Measurements from ENCODE around the gene RHOF. TPM values are rescaled to one million over a fixed set of nuclear protein-coding genes. Genes with fewer than 3 reads are reported as not detected.
A peak's percentile ranks its signal among the peaks of the same experiment; 100 is the strongest.
"Not testable (repeated sequence)": the region's sequence is repeated elsewhere in the genome, so short reads cannot be mapped to it uniquely, and the experiment has no call there.

RHOF gene
- polyA plus RNA-seq, 3 donors from 2014 or later = 97.6 to 183 (median 128) TPM

- Mint-ChIP-seq H3K4me1 (peaks cover 0 to 7% of the 10 kb centered on the region in 2 donors), H3K27ac (no peak overlapping the region), H3K36me3 (no peaks in the 10 kb centered on the region)
Measured at GRCh38 chr12:121762269-121762668, 31.2 kb downstream of the RHOF start.

GRCh38 chr12:121758536-121758935 lies 35.0 kb downstream of the RHOF start:
- peaks cover 13 to 26% of the 10 kb centered on the region in 2 donors for H3K4me1 Mint-ChIP-seq
- not testable (repeated sequence) for H3K9me3 Mint-ChIP-seq; H3K36me3 Mint-ChIP-seq; DNase-seq; H3K27me3 Mint-ChIP-seq (ENCODE audit: low read depth in 3 of 3); H3K4me3 Mint-ChIP-seq; H3K27ac Mint-ChIP-seq

More at GRCh38 chr12:121762269-121762668, 31.2 kb downstream of the RHOF start:
- no peak for DNase-seq
- Mint-ChIP-seq H3K4me3 (no peak overlapping the region), H3K9me3 (no peaks in the 10 kb centered on the region), H3K27me3 (ENCODE audit: low read depth in 3 of 3) (no peaks in the 10 kb centered on the region)

- Mint-ChIP-seq H3K27ac (peak overlapping the region in 3 of 6 donors; percentile 12 to 68 (median 30)), H3K4me1 (peaks cover 13 to 26% of the 10 kb centered on the region in 2 donors), H3K9me3 (no peaks in the 10 kb centered on the region), H3K4me3 (no peak overlapping the region), H3K27me3 (ENCODE audit: low read depth in 3 of 3) (peaks cover 5 to 12% (median 6%) of the 10 kb centered on the region in 3 donors), H3K36me3 (peaks cover 0 to 3% (median 0%) of the 10 kb centered on the region in 3 donors)
- no peak for DNase-seq
Measured at GRCh38 chr12:121755591-121755990, 37.9 kb downstream of the RHOF start.

GRCh38 chr12:121754836-121755235 lies 38.7 kb downstream of the RHOF start:
- H3K36me3 Mint-ChIP-seq = peaks cover 0 to 3% (median 0%) of the 10 kb centered on the region in 3 donors
- H3K27me3 Mint-ChIP-seq (ENCODE audit: low read depth in 3 of 3) = peaks cover 11 to 19% (median 13%) of the 10 kb centered on the region in 3 donors
- H3K9me3 Mint-ChIP-seq = no peaks in the 10 kb centered on the region
- DNase-seq = no peak
- H3K4me1 Mint-ChIP-seq = peaks cover 13 to 26% of the 10 kb centered on the region in 2 donors
- H3K4me3 Mint-ChIP-seq = no peak overlapping the region
- peak overlapping the region in 1 of 6 donors; percentile 73 for H3K27ac Mint-ChIP-seq

GRCh38 chr12:121753844-121754264 lies 39.6 kb downstream of the RHOF start:
- Mint-ChIP-seq H3K27me3 (ENCODE audit: low read depth in 3 of 3) (peaks cover 11 to 26% (median 13%) of the 10 kb centered on the region in 3 donors), H3K36me3 (peaks cover 0 to 3% (median 0%) of the 10 kb centered on the region in 3 donors), H3K4me1 (peaks cover 13 to 28% of the 10 kb centered on the region in 2 donors), H3K9me3 (no peaks in the 10 kb centered on the region), H3K4me3 (no peak overlapping the region), H3K27ac (no peak overlapping the region)
- no peak for DNase-seq

- H3K27me3 Mint-ChIP-seq (ENCODE audit: low read depth in 3 of 3) = peaks cover 11 to 26% (median 13%) of the 10 kb centered on the region in 3 donors
- H3K4me3 Mint-ChIP-seq = no peak overlapping the region
- H3K36me3 Mint-ChIP-seq = peaks cover 0 to 3% (median 0%) of the 10 kb centered on the region in 3 donors
- no peak for DNase-seq
- peaks cover 10 to 23% of the 10 kb centered on the region in 2 donors for H3K4me1 Mint-ChIP-seq
- H3K9me3 Mint-ChIP-seq = no peaks in the 10 kb centered on the region
- H3K27ac Mint-ChIP-seq = peak overlapping the region in 4 of 6 donors; percentile 48 to 83 (median 68)
Measured at GRCh38 chr12:121751749-121752351, 41.6 kb downstream of the RHOF start.

- peak in 2 of 3 donors; percentile 28 to 37 for DNase-seq
- no peaks in the 10 kb centered on the region for H3K9me3 Mint-ChIP-seq
- peaks cover 0 to 3% (median 0%) of the 10 kb centered on the region in 3 donors for H3K36me3 Mint-ChIP-seq
- peaks cover 2 to 14% of the 10 kb centered on the region in 2 donors for H3K4me1 Mint-ChIP-seq
- H3K4me3 Mint-ChIP-seq = no peak overlapping the region
- peak overlapping the region in 2 of 6 donors; percentile 79 to 80 for H3K27ac Mint-ChIP-seq
- H3K27me3 Mint-ChIP-seq (ENCODE audit: low read depth in 3 of 3) = peaks cover 11 to 26% (median 13%) of the 10 kb centered on the region in 3 donors
Measured at GRCh38 chr12:121751034-121751433, 42.5 kb downstream of the RHOF start.

- peak; percentile 44 to 61 (median 46) for DNase-seq
- H3K27me3 Mint-ChIP-seq (ENCODE audit: low read depth in 3 of 3) = peaks cover 11 to 26% (median 13%) of the 10 kb centered on the region in 3 donors
- peaks cover 0 to 10% of the 10 kb centered on the region in 2 donors for H3K4me1 Mint-ChIP-seq
- H3K9me3 Mint-ChIP-seq = no peaks in the 10 kb centered on the region
- H3K27ac Mint-ChIP-seq = peak overlapping the region in 3 of 6 donors; percentile 28 to 80 (median 70)
- no peak overlapping the region for H3K4me3 Mint-ChIP-seq
- H3K36me3 Mint-ChIP-seq = peaks cover 0 to 3% (median 0%) of the 10 kb centered on the region in 3 donors
Measured at GRCh38 chr12:121750507-121750955, 43.0 kb downstream of the RHOF start.

GRCh38 chr12:121749267-121749666 lies 44.2 kb downstream of the RHOF start:
- Mint-ChIP-seq H3K27me3 (ENCODE audit: low read depth in 3 of 3) (peaks cover 12 to 26% (median 13%) of the 10 kb centered on the region in 3 donors), H3K36me3 (peaks cover 0 to under 1% (median 0%) of the 10 kb centered on the region in 3 donors), H3K9me3 (no peaks in the 10 kb centered on the region), H3K27ac (peak overlapping the region in 2 of 6 donors; percentile 67 to 70), H3K4me1 (peaks cover 0 to 8% of the 10 kb centered on the region in 2 donors), H3K4me3 (no peak overlapping the region)
- DNase-seq = no peak

- Mint-ChIP-seq H3K27ac (peak overlapping the region in 3 of 6 donors; percentile 60 to 67 (median 61)), H3K9me3 (no peaks in the 10 kb centered on the region), H3K36me3 (peaks cover 0 to 3% (median 0%) of the 10 kb centered on the region in 3 donors), H3K4me1 (peaks cover 0 to 8% of the 10 kb centered on the region in 2 donors), H3K27me3 (ENCODE audit: low read depth in 3 of 3) (peaks cover 13 to 26% (median 13%) of the 10 kb centered on the region in 3 donors), H3K4me3 (no peak overlapping the region)
- peak in 1 of 3 donors; percentile 5 for DNase-seq
Measured at GRCh38 chr12:121748571-121749265, 44.8 kb downstream of the RHOF start.

GRCh38 chr12:121748218-121748570 lies 45.3 kb downstream of the RHOF start:
- peaks cover 0 to 8% of the 10 kb centered on the region in 2 donors for H3K4me1 Mint-ChIP-seq
- no peak overlapping the region for H3K4me3 Mint-ChIP-seq

GRCh38 chr12:121745545-121745944 lies 47.9 kb downstream of the RHOF start:
- not testable (repeated sequence) for H3K36me3 Mint-ChIP-seq, DNase-seq, H3K4me1 Mint-ChIP-seq, H3K9me3 Mint-ChIP-seq, H3K4me3 Mint-ChIP-seq, H3K27ac Mint-ChIP-seq
- peaks cover 6 to 14% (median 10%) of the 10 kb centered on the region in 3 donors for H3K27me3 Mint-ChIP-seq (ENCODE audit: low read depth in 3 of 3)

More at GRCh38 chr12:121748218-121748570, 45.3 kb downstream of the RHOF start:
- no peak for DNase-seq
- H3K27ac Mint-ChIP-seq = no peak overlapping the region
- no peaks in the 10 kb centered on the region for H3K9me3 Mint-ChIP-seq
- H3K36me3 Mint-ChIP-seq = peaks cover 0 to 3% (median 0%) of the 10 kb centered on the region in 3 donors
- H3K27me3 Mint-ChIP-seq (ENCODE audit: low read depth in 3 of 3) = peaks cover 13 to 26% (median 13%) of the 10 kb centered on the region in 3 donors

- peaks cover 0 to 3% (median 0%) of the 10 kb centered on the region in 3 donors for H3K36me3 Mint-ChIP-seq
- H3K4me3 Mint-ChIP-seq = no peak overlapping the region
- no peak overlapping the region for H3K27ac Mint-ChIP-seq
- peaks cover 0 to 4% (median 0%) of the 10 kb centered on the region in 3 donors for H3K27me3 Mint-ChIP-seq (ENCODE audit: low read depth in 3 of 3)
- DNase-seq = no peak
- no peaks in the 10 kb centered on the region for H3K4me1 Mint-ChIP-seq
- no peaks in the 10 kb centered on the region for H3K9me3 Mint-ChIP-seq
Measured at GRCh38 chr12:121741743-121742142, 51.7 kb downstream of the RHOF start.

GRCh38 chr12:121740847-121741246 lies 52.6 kb downstream of the RHOF start:
- Mint-ChIP-seq H3K27me3 (ENCODE audit: low read depth in 3 of 3) (peaks cover 0 to 4% (median 0%) of the 10 kb centered on the region in 3 donors), H3K36me3 (peaks cover 0 to 3% (median 0%) of the 10 kb centered on the region in 3 donors), H3K4me3 (no peak overlapping the region), H3K4me1 (no peaks in the 10 kb centered on the region), H3K9me3 (no peaks in the 10 kb centered on the region), H3K27ac (no peak overlapping the region)
- no peak for DNase-seq

Measured in immature natural killer cell (primary cell).